ENCODE results near the gene CPHXL. TPM values are rescaled to one million over a fixed set of nuclear protein-coding genes. Genes with fewer than 3 reads are reported as not detected.

Gene CPHXL
- polyA plus RNA-seq, 1 of the 3 experiments (the other 2 are of a cell fraction) = not detected

- no peak for DNase-seq
- ChIA-PET POLR2A (no interaction called here), CTCF (no interaction called here)
- Histone ChIP-seq H3F3A (replicated peaks; ENCODE audit: insufficient read depth) (no peaks in the 10 kb centered on the region), H3K9me3 (no peaks in the 10 kb centered on the region), H3K9me2 (no peaks in the 10 kb centered on the region), H3K36me3 (replicated peaks in 1 of 2; ENCODE audit: control insufficient read depth in 1 of 2, insufficient read depth in 2 of 2, low read length in 1 of 2) (no peaks in the 10 kb centered on the region), H3K27ac (ENCODE audit: low read depth in 2 of 2, low read length in 1 of 2) (no peak overlapping the region), H3K27me3 (ENCODE audit: insufficient read depth) (no peaks in the 10 kb centered on the region), H2AFZ (ENCODE audit: low read depth) (no peak overlapping the region), H4K20me1 (ENCODE audit: insufficient read depth) (no peaks in the 10 kb centered on the region), H3K4me2 (no peak overlapping the region), H3K9ac (no peak overlapping the region), H3K4me1 (ENCODE audit: control insufficient read depth in 1 of 2, insufficient read depth in 2 of 2, low read depth in 1 of 2, low read length in 1 of 2) (no peaks in the 10 kb centered on the region), H3K79me2 (ENCODE audit: insufficient read depth) (no peaks in the 10 kb centered on the region), H3K4me3 (ENCODE audit: low read depth in 2 of 2, low read length in 1 of 2) (no peak overlapping the region)
- 28% methylated on average over 2 of the region's 2 CpGs for WGBS (ENCODE audit: low lambda C conversion rate)
- no peak for TF ChIP-seq POLR2AphosphoS5 (IDR thresholded peaks at IDR 0.05; ENCODE audit: low read depth, low read length)
These were observed 24.0 kb downstream of the CPHXL start for GRCh38 chr16:75702242-75702641.

- no peaks in the 10 kb centered on the region for H3K36me3 ChIP-seq (replicated peaks in 1 of 2; ENCODE audit: control insufficient read depth in 1 of 2, insufficient read depth in 2 of 2, low read length in 1 of 2)
- POLR2A ChIA-PET = no interaction called here
- 43% methylated on average over 5 of the region's 5 CpGs for WGBS (ENCODE audit: low lambda C conversion rate)
- no peak within 1 kb of the TSS for H3K4me3 ChIP-seq (ENCODE audit: low read depth in 2 of 2, low read length in 1 of 2)
- H3K4me1 ChIP-seq (ENCODE audit: control insufficient read depth in 1 of 2, insufficient read depth in 2 of 2, low read depth in 1 of 2, low read length in 1 of 2) = no peaks in the 10 kb centered on the region
- no peaks in the 10 kb centered on the region for H3K9me2 ChIP-seq
- H4K20me1 ChIP-seq (ENCODE audit: insufficient read depth) = no peaks in the 10 kb centered on the region
- DNase-seq = no peak
- H3K79me2 ChIP-seq (ENCODE audit: insufficient read depth) = no peaks in the 10 kb centered on the region
- TF ChIP-seq TEAD4 (IDR thresholded peaks at IDR 0.05; ENCODE audit: borderline replicate concordance, insufficient read depth) = no peak
- no peak for TF ChIP-seq TCF12 (IDR thresholded peaks at IDR 0.05)
- TF ChIP-seq POLR2AphosphoS5 (IDR thresholded peaks at IDR 0.05; ENCODE audit: low read depth, low read length) = no peak
- TF ChIP-seq NRF1 (IDR thresholded peaks at IDR 0.05; ENCODE audit: low read depth, low read length) = no peak
- TF ChIP-seq JUND (IDR thresholded peaks at IDR 0.05) = no peak
- TF ChIP-seq IRF3 (IDR thresholded peaks at IDR 0.05; ENCODE audit: low read depth, low read length) = no peak
- TF ChIP-seq PBX3 (IDR thresholded peaks at IDR 0.05) = no peak
- TF ChIP-seq REST (IDR thresholded peaks at IDR 0.05; ENCODE audit: low read depth, low read length) = no peak
- no peak for TF ChIP-seq RFX5 (IDR thresholded peaks at IDR 0.05; ENCODE audit: low read length)
- TF ChIP-seq USF1 (IDR thresholded peaks at IDR 0.05; ENCODE audit: borderline replicate concordance, low read depth) = no peak
- no peak for TF ChIP-seq ELF1 (IDR thresholded peaks at IDR 0.05)
- no peak for TF ChIP-seq RCOR1 (IDR thresholded peaks at IDR 0.05; ENCODE audit: low read length)
- TF ChIP-seq TAF1 (IDR thresholded peaks at IDR 0.05; ENCODE audit: borderline replicate concordance, low read depth, low read length) = no peak
- no peaks in the 10 kb centered on the region for H3F3A ChIP-seq (replicated peaks; ENCODE audit: insufficient read depth)
- H3K27ac ChIP-seq (ENCODE audit: low read depth in 2 of 2, low read length in 1 of 2) = no peak within 1 kb of the TSS
- H2AFZ ChIP-seq (ENCODE audit: low read depth) = no peak within 1 kb of the TSS
- H3K9me3 ChIP-seq = no peaks in the 10 kb centered on the region
- H3K27me3 ChIP-seq (ENCODE audit: insufficient read depth) = no peaks in the 10 kb centered on the region
- H3K9ac ChIP-seq = no peak within 1 kb of the TSS
- H3K4me2 ChIP-seq = no peak within 1 kb of the TSS
- CTCF ChIA-PET = no interaction called here
These were observed 24.9 kb downstream of the CPHXL start, which contains the start of gene DUXB for GRCh38 chr16:75701361-75701760. Gene DUXB (minus strand): TSS chr16:75701461. CDS start chr16:75701418, 43 bp downstream.

Measured in SK-N-SH (cell line).